Measurements from ENCODE around the gene WDR19.
"Not testable (repeated sequence)": the region's sequence is repeated elsewhere in the genome, so short reads cannot be mapped to it uniquely, and the experiment has no call there.

WDR19 gene

GRCh38 chr4:39166177-39166576 lies 16.2 kb upstream of the WDR19 start:
- no peak for DNase-seq (ENCODE audit: low read depth in 2 of 2)
- TF ChIP-seq CTCF (IDR thresholded peaks at IDR 0.05; ENCODE audit: low read depth, low read length): no peak
- H3K4me3 ChIP-seq (replicated peaks in 1 of 2; ENCODE audit: low read depth in 2 of 2, low read length in 2 of 2): no peak overlapping the region

GRCh38 chr4:39166669-39167068 lies 15.7 kb upstream of the WDR19 start:
- no peak overlapping the region for H3K4me3 ChIP-seq (replicated peaks in 1 of 2; ENCODE audit: low read depth in 2 of 2, low read length in 2 of 2)
- no peak for TF ChIP-seq CTCF (IDR thresholded peaks at IDR 0.05; ENCODE audit: low read depth, low read length)
- DNase-seq (ENCODE audit: low read depth in 2 of 2): no peak

- DNase-seq (ENCODE audit: low read depth in 2 of 2): no peak
- no peak for TF ChIP-seq CTCF (IDR thresholded peaks at IDR 0.05; ENCODE audit: low read depth, low read length)
- no peak overlapping the region for H3K4me3 ChIP-seq (replicated peaks in 1 of 2; ENCODE audit: low read depth in 2 of 2, low read length in 2 of 2)
These were observed 12.9 kb upstream of the WDR19 start for GRCh38 chr4:39169426-39169825.

- no peak for TF ChIP-seq CTCF (IDR thresholded peaks at IDR 0.05; ENCODE audit: low read depth, low read length)
- no peak for DNase-seq (ENCODE audit: low read depth in 2 of 2)
- no peak overlapping the region for H3K4me3 ChIP-seq (replicated peaks in 1 of 2; ENCODE audit: low read depth in 2 of 2, low read length in 2 of 2)
These were observed 12.0 kb upstream of the WDR19 start for GRCh38 chr4:39170301-39170700.

- no peak overlapping the region for H3K4me3 ChIP-seq (replicated peaks in 1 of 2; ENCODE audit: low read depth in 2 of 2, low read length in 2 of 2)
- TF ChIP-seq CTCF (IDR thresholded peaks at IDR 0.05; ENCODE audit: low read depth, low read length): no peak
- no peak for DNase-seq (ENCODE audit: low read depth in 2 of 2)
These were observed 3.6 kb upstream of the WDR19 start for GRCh38 chr4:39178706-39179105.

GRCh38 chr4:39179681-39180080 lies 2.6 kb upstream of the WDR19 start:
- no peak for TF ChIP-seq CTCF (IDR thresholded peaks at IDR 0.05; ENCODE audit: low read depth, low read length)
- no peak for DNase-seq (ENCODE audit: low read depth in 2 of 2)
- H3K4me3 ChIP-seq (replicated peaks in 1 of 2; ENCODE audit: low read depth in 2 of 2, low read length in 2 of 2): no peak overlapping the region

- not testable (repeated sequence) for H3K4me3 ChIP-seq (replicated peaks in 1 of 2; ENCODE audit: low read depth in 2 of 2, low read length in 2 of 2); DNase-seq (ENCODE audit: low read depth in 2 of 2)
These were observed 1.7 kb upstream of the WDR19 start for GRCh38 chr4:39180629-39181028.

Data from cardiac fibroblast (primary cell).